Breast epithelium (tissue), 4 donors: ENCODE data around the gene FOXL2. TPM values are rescaled to one million over a fixed set of nuclear protein-coding genes. Genes with fewer than 3 reads are reported as not detected.

Experiments used
- DNase-seq, 2 donors: peaks; one replicate each; pipeline ENCODE4 v3.0.0-alpha.2; 2019; ENCODE audit warnings: low spot score in 2 of 2
- H3K27ac ChIP-seq, 2 donors: fragments of 200-600 bp; sonication (generic) in 1 of 2; one replicate each; pipeline ENCODE4 v1.5.1; 2016 to 2019; ENCODE audit warnings: mild to moderate bottlenecking in 1 of 2
- H3K27me3 ChIP-seq, 2 donors: fragments of 200-600 bp; sonication (generic) in 1 of 2; one replicate each; pipeline versions ENCODE4 v1.5.1 to v1.6.0; 2017 to 2019; ENCODE audit warnings: control low read depth in 1 of 2, mild to moderate bottlenecking in 1 of 2
- H3K36me3 ChIP-seq: fragments of 200-600 bp; one replicate; pipeline ENCODE4 v1.5.1; 2019
- H3K4me1 ChIP-seq, 2 donors: fragments of 200-600 bp; sonication (generic); one replicate each; pipeline ENCODE4 v1.5.1; 2016 to 2019; ENCODE audit warnings: control low read depth in 1 of 2
- H3K4me3 ChIP-seq, 3 donors: fragments of 200-600 bp; sonication (generic); 1 replicate in 2 of 3; 2 replicates in 1 of 3; pipeline ENCODE4 v1.5.1; 2016 to 2019; ENCODE audit warnings: mild to moderate bottlenecking in 3 of 3, moderate library complexity in 2 of 3
- H3K9me3 ChIP-seq, 2 donors: fragments of 200-600 bp; sonication (generic) in 1 of 2; one replicate each; pipeline ENCODE4 v1.5.1; 2016 to 2019; ENCODE audit warnings: control low read depth in 1 of 2
- CTCF ChIP-seq, 3 donors: fragments of 450-650 bp; IDR thresholded peaks; one replicate each; pipeline ENCODE4 v1.5.1; 2016 to 2017; ENCODE audit warnings: antibody characterized with exemption in 3 of 3, mild to moderate bottlenecking in 3 of 3, moderate library complexity in 3 of 3
- POLR2A ChIP-seq: fragments of 450-650 bp; IDR thresholded peaks from one replicate; pipeline ENCODE4 v1.6.1; 2016; ENCODE audit warnings: antibody characterized with exemption, mild to moderate bottlenecking, moderate library complexity
- POLR2AphosphoS5 ChIP-seq, 3 donors: sonication (generic); formaldehyde crosslinking; IDR thresholded peaks; one replicate each; pipeline ENCODE4 v1.6.1; 2017; ENCODE audit warnings: antibody characterized with exemption in 3 of 3
- intact Hi-C: fragments of 100-400 bp; cut with DNase I; formaldehyde crosslinking; loops from one replicate; pipeline ENCODE4 v1.15.1; 2023; ENCODE audit warnings: low total_unique reads
- total RNA-seq, 3 donors: library from RNA; depleted of rRNA; stranded (reverse); fragments of >200 nt; gene quantifications; one replicate each; pipeline ENCODE4 v1.1.0, GENCODE V29; 2016

Gene FOXL2
- total RNA-seq, 3 donors from 2014 or later, result 0.33 TPM; not detected in 2

- Histone ChIP-seq H3K27me3 (no peaks in the 10 kb centered on the region), H3K27ac (no peak overlapping the region), H3K9me3 (no peaks in the 10 kb centered on the region), H3K4me1 (no peaks in the 10 kb centered on the region), H3K4me3 (no peak overlapping the region), H3K36me3 (no peaks in the 10 kb centered on the region)
- intact Hi-C loops, result no loop called here
- TF ChIP-seq CTCF (IDR thresholded peaks at IDR 0.05) (no peak), POLR2AphosphoS5 (IDR thresholded peaks at IDR 0.05) (no peak), POLR2A (no peak)
- no peak for DNase-seq
Measured at GRCh38 chr3:138908846-138909245, 38.1 kb downstream of the FOXL2 start.

- no peaks in the 10 kb centered on the region for H3K27me3 ChIP-seq
- TF ChIP-seq POLR2AphosphoS5 (IDR thresholded peaks at IDR 0.05), result no peak
- TF ChIP-seq POLR2A, result no peak
- no peak for TF ChIP-seq CTCF (IDR thresholded peaks at IDR 0.05)
- intact Hi-C loops, result no loop called here
- no peak overlapping the region for H3K4me3 ChIP-seq
- DNase-seq, result no peak
- H3K27ac ChIP-seq, result no peak overlapping the region
- H3K4me1 ChIP-seq, result no peaks in the 10 kb centered on the region
- H3K9me3 ChIP-seq, result no peaks in the 10 kb centered on the region
- H3K36me3 ChIP-seq, result no peaks in the 10 kb centered on the region
Measured at GRCh38 chr3:138907539-138907938, 39.4 kb downstream of the FOXL2 start.

GRCh38 chr3:138902171-138902570 is 44.8 kb downstream of the FOXL2 start:
- Histone ChIP-seq H3K36me3 (no peaks in the 10 kb centered on the region), H3K27me3 (no peaks in the 10 kb centered on the region), H3K9me3 (no peaks in the 10 kb centered on the region), H3K4me3 (no peak overlapping the region), H3K27ac (no peak overlapping the region), H3K4me1 (no peaks in the 10 kb centered on the region)
- intact Hi-C loops, result no loop called here
- TF ChIP-seq POLR2AphosphoS5 (IDR thresholded peaks at IDR 0.05), result no peak
- TF ChIP-seq CTCF (IDR thresholded peaks at IDR 0.05), result no peak
- no peak for TF ChIP-seq POLR2A
- DNase-seq, result no peak

GRCh38 chr3:138901567-138901966 is 45.4 kb downstream of the FOXL2 start:
- H3K9me3 ChIP-seq, result no peaks in the 10 kb centered on the region
- H3K27me3 ChIP-seq, result no peaks in the 10 kb centered on the region
- H3K4me1 ChIP-seq, result no peaks in the 10 kb centered on the region
- intact Hi-C loops, result no loop called here
- H3K27ac ChIP-seq, result no peak overlapping the region
- TF ChIP-seq POLR2AphosphoS5 (IDR thresholded peaks at IDR 0.05) (no peak), CTCF (IDR thresholded peaks at IDR 0.05) (no peak), POLR2A (no peak)
- H3K36me3 ChIP-seq, result no peaks in the 10 kb centered on the region
- H3K4me3 ChIP-seq, result no peak overlapping the region
- DNase-seq, result no peak

- intact Hi-C loops, result no loop called here
Measured at GRCh38 chr3:138899351-138899991, 47.5 kb downstream of the FOXL2 start.

More at GRCh38 chr3:138899351-138899991, 47.5 kb downstream of the FOXL2 start:
- TF ChIP-seq POLR2AphosphoS5 (IDR thresholded peaks at IDR 0.05), result no peak
- no peak for TF ChIP-seq CTCF (IDR thresholded peaks at IDR 0.05)
- no peak for TF ChIP-seq POLR2A
- Histone ChIP-seq H3K4me1 (no peaks in the 10 kb centered on the region), H3K27ac (no peak overlapping the region), H3K36me3 (no peaks in the 10 kb centered on the region), H3K9me3 (no peaks in the 10 kb centered on the region), H3K4me3 (no peak overlapping the region), H3K27me3 (no peaks in the 10 kb centered on the region)
- no peak for DNase-seq
